GM12865 (cell line): Measurements from ENCODE around the gene DENND2A.

Experiments
- DNase-seq: peaks from one replicate; pipeline ENCODE4 v3.0.0; 2010; ENCODE audit warnings: low read depth
- H3K4me3 ChIP-seq: 2 replicates; pipeline ENCODE4 v1.5.1; 2011; ENCODE audit warnings: mild to moderate bottlenecking, low read depth, low read length, control low read depth
- CTCF ChIP-seq: IDR thresholded peaks from 2 replicates; pipeline ENCODE4 v1.5.1; 2011; ENCODE audit warnings: low read length, control low read depth, low read depth, inconsistent platforms; ENCODE audit not compliant: insufficient read depth; ENCODE audit errors: missing control alignments

The DENND2A gene

GRCh38 chr7:140640727-140641523 lies at the start of gene DENND2A:
TSS of gene DENND2A (minus strand) at chr7:140640813. CDS start at chr7:140602397, 38,416 bp downstream.
- DNase-seq, result no peak
- no peak within 1 kb of the TSS for H3K4me3 ChIP-seq
- no peak for TF ChIP-seq CTCF

GRCh38 chr7:140689199-140690152 lies 48.9 kb upstream of the DENND2A start:
- DNase-seq, result no peak
- no peak for TF ChIP-seq CTCF
- no peak overlapping the region for H3K4me3 ChIP-seq

- no peak for TF ChIP-seq CTCF
- no peak for DNase-seq
- H3K4me3 ChIP-seq, result no peak overlapping the region
Observed at GRCh38 chr7:140688341-140688740, 47.7 kb upstream of the DENND2A start.

GRCh38 chr7:140686921-140687320 lies 46.3 kb upstream of the DENND2A start:
- DNase-seq, result no peak
- TF ChIP-seq CTCF, result no peak
- no peak overlapping the region for H3K4me3 ChIP-seq

- H3K4me3 ChIP-seq, result no peak overlapping the region
- DNase-seq, result no peak
- no peak for TF ChIP-seq CTCF
Observed at GRCh38 chr7:140685407-140686087, 44.9 kb upstream of the DENND2A start.

- no peak overlapping the region for H3K4me3 ChIP-seq
- DNase-seq, result no peak
- no peak for TF ChIP-seq CTCF
Observed at GRCh38 chr7:140684066-140684950, 43.7 kb upstream of the DENND2A start.
